HS-27A (cell line): ENCODE measurements around the gene GPR87.

ENCODE experiments used
- DNase-seq: peaks from one replicate; pipeline ENCODE4 v3.0.0-alpha.2; 2012; ENCODE audit warnings: low read depth, missing footprints

The GPR87 gene

GRCh38 chr3:151282921-151283320, 33.7 kb downstream of the GPR87 start:
- peak; percentile 12 for DNase-seq

DNA sequence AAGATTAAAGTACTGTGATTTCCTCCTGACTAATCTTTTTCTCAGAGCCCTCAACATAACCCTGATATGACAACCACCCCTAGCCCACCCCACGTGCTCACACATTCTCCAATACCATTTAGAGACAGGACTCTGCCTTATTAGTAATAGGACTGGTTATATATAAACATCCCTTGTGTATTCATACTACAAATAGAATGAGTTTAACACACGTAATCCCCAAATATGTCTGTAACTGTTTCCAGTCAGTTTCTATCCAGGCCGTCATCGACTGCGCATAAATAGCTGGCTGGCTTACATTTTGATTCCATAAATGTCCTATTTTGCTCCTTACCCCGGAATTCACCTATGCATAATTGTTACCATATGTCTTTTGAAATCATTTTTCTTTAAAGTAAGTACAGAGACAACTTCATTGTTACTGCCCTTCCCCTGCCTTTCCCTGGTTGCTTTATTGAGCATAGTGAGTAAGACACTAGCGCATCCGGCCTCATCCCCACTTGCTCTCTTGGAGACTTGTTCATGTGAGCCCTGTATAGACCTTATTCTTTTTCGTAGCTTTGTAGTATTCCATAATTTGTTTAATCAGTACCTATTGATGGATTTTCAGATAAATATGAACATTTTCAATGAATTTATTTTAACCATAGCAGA, 34.8 kb downstream of the GPR87 start:
- no peak for DNase-seq

DNA sequence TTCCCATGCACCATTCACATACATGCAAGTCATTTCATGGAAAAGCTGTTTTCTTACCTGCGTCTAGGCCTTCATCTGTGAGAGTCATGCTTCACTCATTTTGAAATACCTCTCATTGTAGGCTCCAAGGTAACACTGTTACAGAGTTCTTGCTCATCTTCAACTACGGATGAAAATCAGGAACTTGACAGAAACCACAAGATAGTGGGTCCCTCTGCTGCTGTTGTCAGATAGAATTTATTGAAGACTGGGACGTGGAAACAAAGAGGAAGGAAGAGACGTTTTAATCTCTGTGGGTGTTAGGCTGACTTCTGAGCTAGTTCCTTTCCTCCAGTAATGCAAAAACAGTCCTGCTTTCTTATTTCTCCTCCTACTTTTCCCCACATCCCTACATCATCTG, 38.4 kb downstream of the GPR87 start, which contains the start of gene P2RY14:
TSS of gene P2RY14 (minus strand) at position 313 of the 400 bp plus-strand sequence. CDS start 64,226 bp downstream, outside the sequence.
- no peak for DNase-seq

GRCh38 chr3:151276687-151277042, 40.0 kb downstream of the GPR87 start:
- DNase-seq, result no peak

DNA sequence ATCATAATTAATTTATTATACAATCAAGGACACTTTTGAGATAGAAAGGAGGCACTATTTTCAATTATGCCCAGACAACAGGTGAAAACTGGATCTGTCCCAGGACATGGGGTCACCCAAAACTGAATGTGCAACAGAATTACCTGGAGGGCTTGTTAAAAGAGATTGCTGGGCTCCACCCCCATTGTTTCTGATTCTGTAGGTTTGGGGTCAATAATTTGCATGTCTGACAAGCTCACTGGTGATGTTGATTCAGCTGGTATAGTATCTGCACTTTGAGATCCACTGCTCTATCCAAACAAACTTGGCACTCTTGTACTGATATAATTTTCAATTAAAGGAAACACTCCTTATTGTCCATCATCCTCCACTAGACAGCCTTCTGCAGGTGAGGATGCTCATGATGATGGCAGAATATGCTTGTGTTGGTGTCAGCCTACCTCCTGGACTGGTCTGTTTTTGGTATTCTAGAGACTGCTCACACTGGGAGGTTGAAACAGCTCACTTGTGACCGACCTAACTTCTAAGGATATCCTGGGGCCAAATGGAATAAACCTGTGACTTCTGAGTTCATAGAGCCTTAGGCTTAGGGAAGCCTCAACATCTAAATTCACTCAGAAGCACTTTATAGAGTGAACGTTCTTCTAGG, 40.5 kb downstream of the GPR87 start:
- DNase-seq, result no peak

GRCh38 chr3:151275091-151275490, 41.5 kb downstream of the GPR87 start:
- DNase-seq, result no peak

GRCh38 chr3:151269631-151270030, 47.0 kb downstream of the GPR87 start:
- no peak for DNase-seq

DNA sequence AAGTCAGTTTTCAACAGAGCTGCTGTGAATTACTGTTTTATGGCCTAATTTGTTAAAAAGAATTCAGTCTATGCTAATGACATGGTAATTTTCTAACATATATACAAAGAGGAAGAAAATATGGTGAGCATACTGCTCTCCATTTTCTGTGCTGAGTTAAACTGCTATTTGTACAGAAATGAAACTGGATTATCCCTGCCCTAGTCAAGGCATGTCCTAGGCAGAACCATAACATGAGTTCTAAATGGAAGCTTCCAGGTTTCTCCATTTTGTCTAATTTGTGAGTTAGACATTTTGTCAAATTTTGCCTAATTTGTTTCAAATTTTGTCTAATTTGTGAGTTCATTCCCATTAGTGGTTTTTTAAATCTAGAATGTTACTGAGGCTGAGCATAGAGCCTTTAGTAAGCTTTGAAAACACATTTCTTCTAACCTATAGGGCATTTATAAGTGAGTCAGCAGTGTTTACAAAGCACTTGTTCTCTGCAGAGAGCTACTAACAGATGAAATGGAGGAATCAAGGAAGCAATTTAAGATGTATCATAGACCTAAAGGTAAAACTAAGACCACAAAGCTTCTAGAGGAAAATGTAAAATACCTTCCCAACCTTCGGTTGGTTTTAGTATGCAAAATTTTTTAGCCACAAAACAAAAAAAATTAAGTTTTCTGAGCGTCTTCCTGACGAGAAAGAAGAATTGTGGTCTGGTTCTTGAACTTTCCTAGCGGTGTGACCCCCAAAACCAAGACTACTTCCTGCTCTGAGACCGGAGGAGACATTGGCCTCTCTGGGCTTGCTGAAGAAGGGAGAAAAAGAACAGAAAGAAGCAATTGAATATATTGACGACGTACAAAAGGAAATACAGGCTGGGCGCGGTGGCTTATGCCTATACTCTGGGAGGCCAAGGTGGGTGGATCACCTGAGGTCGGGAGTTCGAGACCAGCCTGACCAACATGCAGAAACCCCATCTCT, 48.1 kb downstream of the GPR87 start:
- DNase-seq, result no peak

GRCh38 chr3:151267066-151267465, 49.6 kb downstream of the GPR87 start:
- no peak for DNase-seq

DNA sequence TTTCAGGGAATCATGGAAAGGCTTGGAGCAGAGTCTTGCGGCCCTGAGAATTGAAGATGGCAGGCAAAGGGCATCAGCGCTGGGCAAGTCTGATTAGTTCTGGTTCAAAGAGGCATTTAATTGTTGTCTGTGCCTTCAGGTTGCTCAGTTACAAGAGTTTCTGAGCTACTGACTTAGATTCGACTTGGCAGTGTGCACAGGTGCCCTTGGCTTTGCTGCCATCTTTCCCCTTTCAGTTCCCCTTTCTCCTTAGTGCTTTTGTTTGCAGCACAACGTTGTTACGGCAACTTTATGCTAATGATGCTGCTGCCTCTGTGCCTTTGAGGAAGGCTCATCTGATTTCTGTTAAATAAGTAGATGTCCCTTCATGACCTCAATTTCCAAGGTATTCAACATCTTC, 50.8 kb downstream of the GPR87 start:
- DNase-seq, result no peak

GRCh38 chr3:151265166-151265565, 51.5 kb downstream of the GPR87 start:
- no peak for DNase-seq

DNA sequence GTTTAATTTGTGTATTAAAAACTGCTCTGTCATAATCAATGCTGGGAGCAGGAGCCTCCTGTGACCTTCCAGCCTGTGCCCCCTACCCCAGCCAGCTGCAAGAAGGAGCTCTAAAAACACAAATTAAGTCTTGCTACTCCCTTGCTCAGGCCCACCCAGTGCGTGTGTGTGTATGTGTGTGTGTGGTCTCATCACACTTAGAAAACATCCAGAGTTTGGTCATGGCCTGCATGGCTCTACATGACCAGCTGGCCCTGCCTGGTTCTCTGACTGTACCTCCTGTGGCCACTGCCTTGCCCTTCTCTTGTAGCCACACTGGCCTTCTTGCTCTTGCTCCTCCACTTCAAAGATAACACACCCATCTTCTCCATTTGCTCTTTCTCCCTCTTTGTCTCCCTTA, 52.0 kb downstream of the GPR87 start:
- DNase-seq, result no peak

- no peak for DNase-seq
Measured at GRCh38 chr3:151262871-151263525, 53.6 kb downstream of the GPR87 start.

- DNase-seq, result no peak
Measured at GRCh38 chr3:151259664-151260063, 57.0 kb downstream of the GPR87 start.

DNA sequence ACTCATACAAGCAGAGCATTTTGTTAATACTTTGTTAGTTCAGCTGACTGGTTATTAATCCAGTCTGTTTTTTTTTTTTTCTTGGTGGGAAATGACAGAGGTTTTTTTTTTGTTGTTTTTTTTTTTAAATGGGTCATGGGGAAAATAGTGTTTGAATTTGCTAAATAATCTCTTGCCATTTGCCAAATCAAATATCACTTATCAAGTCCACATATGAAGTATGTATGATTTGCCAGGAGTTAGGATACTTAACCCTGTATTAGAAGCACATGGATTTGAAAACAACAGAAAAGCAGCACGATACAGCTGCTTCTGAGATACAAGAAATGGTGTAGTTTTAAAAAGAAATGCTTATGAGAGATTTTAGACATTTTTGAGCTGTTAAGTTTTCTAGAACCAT, 59.9 kb downstream of the GPR87 start:
- DNase-seq, result no peak

DNA sequence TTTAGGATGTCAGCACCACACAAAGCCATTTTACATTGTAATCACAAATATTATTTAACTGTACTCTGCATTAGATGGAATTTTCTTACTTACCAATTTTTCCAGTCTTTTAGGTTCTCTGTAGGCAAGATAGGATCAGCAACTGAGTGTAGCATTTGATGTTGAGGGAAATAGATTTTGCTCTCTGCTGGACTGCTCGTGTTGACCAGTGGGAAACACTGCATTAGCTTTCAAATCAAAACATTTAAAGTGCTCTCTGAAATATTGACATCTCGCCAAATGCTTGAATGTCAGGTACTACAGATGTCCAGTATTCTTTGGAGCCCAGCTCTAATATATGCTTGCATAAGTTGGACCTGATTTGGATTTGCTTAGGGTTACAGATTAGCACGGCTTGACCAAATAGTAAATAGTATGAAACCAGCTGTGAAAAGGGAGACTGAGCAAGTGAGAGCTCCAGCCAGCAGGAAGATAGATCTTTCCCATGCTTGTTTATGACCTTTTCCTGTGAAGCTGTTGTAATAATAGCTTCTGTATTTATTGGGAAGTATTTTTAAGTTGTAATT, 67.8 kb downstream of the GPR87 start:
- DNase-seq, result no peak
